Kidney epithelial cell (primary cell): ENCODE results near the gene CFAP77. TPM values are rescaled to one million over a fixed set of nuclear protein-coding genes. Genes with fewer than 3 reads are reported as not detected.

ENCODE experiments used
- DNase-seq: peaks from one replicate; pipeline ENCODE4 v3.0.0-alpha.2; 2010; ENCODE audit warnings: low read depth
- H3K27me3 ChIP-seq: 2 replicates; pipeline ENCODE4 v1.6.0; 2011; ENCODE audit warnings: low read length; ENCODE audit not compliant: control insufficient read depth, insufficient read depth
- H3K36me3 ChIP-seq: 2 replicates; pipeline ENCODE4 v1.5.1; 2011; ENCODE audit warnings: low read length; ENCODE audit not compliant: control insufficient read depth, insufficient read depth
- H3K4me3 ChIP-seq: 2 replicates; pipeline ENCODE4 v1.5.1; 2011; ENCODE audit warnings: low read depth, mild to moderate bottlenecking, control low read depth, low read length
- total RNA-seq: library from RNA; depleted of rRNA; stranded (reverse); fragments of >200 nt; gene quantifications from 2 replicates; pipeline ENCODE4 v1.2.3, GENCODE V29; 2015
- TF ChIP-seq, protein P1 (sequence below): IDR thresholded peaks from 2 replicates; pipeline ENCODE4 v1.5.1; 2011; ENCODE audit warnings: mild to moderate bottlenecking, moderate library complexity, low read length, control low read depth, inconsistent platforms; ENCODE audit not compliant: insufficient read depth, poor library complexity, severe bottlenecking

The CFAP77 gene
- total RNA-seq, 1 donor from 2014 or later: 0.58 TPM

DNA sequence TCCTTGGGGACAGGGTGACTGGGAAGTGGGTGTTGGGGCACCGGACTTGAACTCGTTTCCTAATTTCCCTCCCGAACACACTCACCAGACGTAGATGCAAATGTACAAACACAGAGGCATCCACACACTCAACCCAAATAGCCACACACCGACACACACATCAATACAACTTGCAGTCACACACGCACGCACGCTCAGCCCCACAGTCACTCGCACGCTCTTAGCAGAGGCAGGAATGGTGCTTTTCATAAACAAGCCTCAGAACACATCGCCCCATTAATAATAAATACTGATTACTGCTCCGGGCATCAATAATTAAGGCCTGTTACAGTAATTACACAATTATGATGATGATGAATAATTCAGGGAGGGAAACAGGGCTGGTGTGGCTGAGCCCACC lies 178.1 kb downstream of the CFAP77 start:
- no peak overlapping the region for H3K4me3 ChIP-seq
- no peak for DNase-seq
- TF ChIP-seq, protein P1, sequence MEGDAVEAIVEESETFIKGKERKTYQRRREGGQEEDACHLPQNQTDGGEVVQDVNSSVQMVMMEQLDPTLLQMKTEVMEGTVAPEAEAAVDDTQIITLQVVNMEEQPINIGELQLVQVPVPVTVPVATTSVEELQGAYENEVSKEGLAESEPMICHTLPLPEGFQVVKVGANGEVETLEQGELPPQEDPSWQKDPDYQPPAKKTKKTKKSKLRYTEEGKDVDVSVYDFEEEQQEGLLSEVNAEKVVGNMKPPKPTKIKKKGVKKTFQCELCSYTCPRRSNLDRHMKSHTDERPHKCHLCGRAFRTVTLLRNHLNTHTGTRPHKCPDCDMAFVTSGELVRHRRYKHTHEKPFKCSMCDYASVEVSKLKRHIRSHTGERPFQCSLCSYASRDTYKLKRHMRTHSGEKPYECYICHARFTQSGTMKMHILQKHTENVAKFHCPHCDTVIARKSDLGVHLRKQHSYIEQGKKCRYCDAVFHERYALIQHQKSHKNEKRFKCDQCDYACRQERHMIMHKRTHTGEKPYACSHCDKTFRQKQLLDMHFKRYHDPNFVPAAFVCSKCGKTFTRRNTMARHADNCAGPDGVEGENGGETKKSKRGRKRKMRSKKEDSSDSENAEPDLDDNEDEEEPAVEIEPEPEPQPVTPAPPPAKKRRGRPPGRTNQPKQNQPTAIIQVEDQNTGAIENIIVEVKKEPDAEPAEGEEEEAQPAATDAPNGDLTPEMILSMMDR: no peak
- H3K27me3 ChIP-seq: peaks cover 85% of the 10 kb centered on the region
- H3K36me3 ChIP-seq: no peaks in the 10 kb centered on the region

DNA sequence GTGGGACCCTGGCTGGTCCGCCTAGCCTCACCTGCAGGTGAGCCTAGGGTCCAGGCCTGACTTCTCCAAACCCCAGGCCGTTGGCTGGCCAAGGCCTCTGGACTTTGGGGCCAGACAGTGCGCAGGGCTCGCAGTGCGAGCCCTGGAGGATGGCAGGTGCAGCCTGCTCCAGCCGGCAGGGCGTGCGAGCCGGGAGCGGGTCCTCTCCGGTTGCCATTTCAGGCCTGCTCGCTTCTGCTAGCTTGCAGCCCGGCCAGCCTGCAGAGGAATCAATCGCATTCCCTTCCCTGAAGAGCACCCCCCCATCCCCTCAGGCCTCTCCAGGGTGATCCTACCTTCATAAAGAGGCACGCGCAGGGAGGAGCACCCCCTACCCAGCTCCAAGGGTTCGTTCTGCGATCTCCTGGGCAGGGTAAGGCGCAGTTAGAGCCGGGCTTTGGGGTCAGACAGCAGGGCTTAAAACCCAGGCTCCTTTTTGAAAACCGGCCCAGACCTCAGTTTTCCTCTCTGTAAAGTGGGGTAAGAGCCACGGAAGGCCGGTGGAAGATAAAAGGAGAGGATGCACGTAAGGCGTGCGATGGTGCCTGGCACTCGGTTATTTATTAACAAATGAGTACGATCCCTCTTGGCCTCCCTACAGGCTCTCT lies 178.6 kb downstream of the CFAP77 start:
- peaks cover 80% of the 10 kb centered on the region for H3K27me3 ChIP-seq
- no peak overlapping the region for H3K4me3 ChIP-seq
- DNase-seq: no peak
- no peaks in the 10 kb centered on the region for H3K36me3 ChIP-seq
- TF ChIP-seq, protein P1: no peak

DNA sequence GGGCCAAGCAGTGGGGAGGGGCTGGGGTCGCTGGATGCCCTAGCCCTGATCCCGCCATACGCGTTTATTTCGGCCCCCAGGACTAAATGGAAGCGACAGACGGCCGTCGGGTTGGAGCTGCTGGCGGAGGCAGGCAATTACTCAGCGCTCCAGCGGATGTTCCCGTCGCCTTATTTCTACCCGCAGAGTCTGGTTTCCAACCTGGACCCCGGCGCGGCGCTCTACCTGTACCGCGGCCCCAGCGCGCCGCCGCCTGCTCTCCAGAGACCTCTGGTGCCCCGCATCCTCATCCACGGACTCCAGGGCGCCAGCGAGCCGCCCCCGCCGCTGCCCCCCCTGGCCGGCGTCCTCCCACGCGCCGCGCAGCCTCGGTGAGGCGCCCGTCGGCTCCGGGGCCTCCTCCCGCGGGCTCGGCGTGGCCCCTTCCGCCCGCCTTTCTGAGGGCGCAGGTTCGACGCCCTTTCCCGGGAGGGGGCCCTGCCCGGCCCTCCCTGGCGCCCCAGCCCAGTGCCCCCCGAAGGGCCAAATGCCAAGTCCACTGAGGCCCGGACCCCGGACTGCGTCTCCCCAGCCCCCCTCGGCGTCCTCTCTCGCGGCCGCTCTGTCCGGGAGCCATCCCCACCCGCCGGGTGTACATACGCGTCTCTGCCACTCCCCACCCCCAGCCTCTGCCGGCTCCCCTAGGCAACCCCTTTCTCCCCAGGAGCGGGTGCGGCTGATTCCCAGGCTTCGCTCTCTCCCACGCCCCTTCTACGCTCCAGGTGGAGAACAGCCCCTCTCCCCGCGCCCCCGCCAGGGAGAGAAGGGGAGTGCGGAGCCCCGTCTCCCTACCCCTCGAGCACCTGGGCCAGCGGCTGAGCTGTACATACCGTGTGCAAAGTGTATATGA lies 179.4 kb downstream of the CFAP77 start:
- no peak overlapping the region for H3K4me3 ChIP-seq
- TF ChIP-seq, protein P1: no peak
- DNase-seq: no peak
- no peaks in the 10 kb centered on the region for H3K36me3 ChIP-seq
- peaks cover 73% of the 10 kb centered on the region for H3K27me3 ChIP-seq

DNA sequence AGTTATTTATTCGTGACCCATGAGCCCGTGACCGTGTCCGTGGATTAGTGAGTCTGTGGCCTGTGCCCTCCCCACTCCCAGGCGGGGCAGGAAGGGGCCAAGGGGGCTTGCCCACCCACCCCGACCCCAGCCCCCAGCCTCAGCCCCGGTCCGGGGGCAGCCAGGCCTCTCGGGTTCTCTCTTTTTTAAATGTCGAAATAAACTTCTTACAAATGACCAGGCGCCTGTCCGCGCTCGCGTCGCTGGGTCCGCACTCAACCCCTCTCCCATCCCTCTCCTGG lies 180.0 kb downstream of the CFAP77 start:
- DNase-seq: no peak
- TF ChIP-seq, protein P1: no peak
- Histone ChIP-seq H3K27me3 (peaks cover 68% of the 10 kb centered on the region), H3K36me3 (no peaks in the 10 kb centered on the region), H3K4me3 (no peak overlapping the region)

DNA sequence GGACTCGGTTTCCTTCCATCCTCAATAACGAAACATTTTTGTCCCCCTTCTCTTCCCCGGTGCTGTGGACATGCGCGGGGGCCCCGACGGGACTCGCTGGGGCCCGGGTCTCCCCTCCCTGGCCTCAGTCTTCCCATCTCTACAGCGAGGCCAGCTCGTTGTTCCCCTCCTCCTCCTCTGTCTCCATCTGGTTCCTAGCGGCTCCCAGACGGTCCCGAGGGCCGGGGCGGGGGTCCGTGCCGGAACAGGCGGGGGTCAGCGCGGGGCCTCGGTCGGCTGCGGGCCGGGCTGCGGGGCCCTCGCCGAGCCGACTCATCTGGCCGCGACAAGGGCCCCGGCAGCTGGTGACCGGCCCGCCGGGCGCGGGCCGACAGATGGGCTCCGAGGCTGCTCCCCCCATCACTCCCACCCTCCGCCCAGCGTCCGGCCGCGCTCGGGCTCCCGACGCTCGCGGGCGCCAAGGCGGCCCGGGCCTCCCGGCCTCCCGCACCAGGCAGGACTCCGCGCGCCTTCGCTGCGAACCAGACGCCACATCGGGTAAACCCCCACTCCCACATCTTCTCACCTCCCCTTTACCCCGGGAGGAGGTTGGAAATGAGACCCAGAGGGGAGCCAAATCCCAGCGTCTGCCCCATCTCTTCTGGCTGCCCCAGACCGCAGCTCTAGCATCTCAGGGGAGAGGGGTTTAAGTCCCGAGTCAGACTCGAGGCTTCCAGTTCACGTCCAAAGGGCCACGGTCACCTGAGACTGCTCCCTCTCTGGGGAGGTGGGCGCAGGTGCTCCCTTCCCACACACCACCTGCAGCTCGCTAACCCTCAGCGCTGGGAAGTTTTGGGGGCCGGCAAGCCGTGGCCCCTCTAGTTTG lies 180.5 kb downstream of the CFAP77 start:
- TF ChIP-seq, protein P1: no peak
- no peak overlapping the region for H3K4me3 ChIP-seq
- no peak for DNase-seq
- no peaks in the 10 kb centered on the region for H3K36me3 ChIP-seq
- H3K27me3 ChIP-seq: peaks cover 62% of the 10 kb centered on the region
